Upper lobe of left lung (tissue), 4 donors: Measurements from ENCODE around the gene SAMD4A.

Source experiments
- CTCF ChIP-seq, 6 experiments: fragments of 450-650 bp in 4 of 6; fragments of 200-600 bp in 2 of 6; sonication (generic) in 2 of 6; IDR thresholded peaks; one replicate each; pipeline ENCODE4 v1.5.1; 2016 to 2019; ENCODE audit warnings: antibody characterized with exemption in 6 of 6
- EP300 ChIP-seq, 4 donors: sonication (generic); formaldehyde crosslinking; IDR thresholded peaks; one replicate each; pipeline ENCODE4 v1.5.1; 2017; ENCODE audit warnings: antibody characterized with exemption in 4 of 4, control low read depth in 2 of 4
- POLR2AphosphoS5 ChIP-seq, 2 donors: sonication (generic); formaldehyde crosslinking; IDR thresholded peaks; one replicate each; pipeline ENCODE4 v1.5.1; 2017; ENCODE audit warnings: antibody characterized with exemption in 2 of 2

- no peak for TF ChIP-seq CTCF (IDR thresholded peaks at IDR 0.05)
- TF ChIP-seq POLR2AphosphoS5 (IDR thresholded peaks at IDR 0.05), result no peak
- TF ChIP-seq EP300 (IDR thresholded peaks at IDR 0.05), result no peak
Measured at GRCh38 chr14:54738009-54738408, 171.1 kb downstream of the SAMD4A start.
